GM10847 (cell line): Measurements from ENCODE around the gene CYTH1.

Experiments used
- POLR2A ChIP-seq: IDR thresholded peaks from 2 replicates; pipeline ENCODE4 v1.6.1; 2011; ENCODE audit not compliant: insufficient read length; ENCODE audit errors: extremely low read depth

CYTH1 gene

DNA sequence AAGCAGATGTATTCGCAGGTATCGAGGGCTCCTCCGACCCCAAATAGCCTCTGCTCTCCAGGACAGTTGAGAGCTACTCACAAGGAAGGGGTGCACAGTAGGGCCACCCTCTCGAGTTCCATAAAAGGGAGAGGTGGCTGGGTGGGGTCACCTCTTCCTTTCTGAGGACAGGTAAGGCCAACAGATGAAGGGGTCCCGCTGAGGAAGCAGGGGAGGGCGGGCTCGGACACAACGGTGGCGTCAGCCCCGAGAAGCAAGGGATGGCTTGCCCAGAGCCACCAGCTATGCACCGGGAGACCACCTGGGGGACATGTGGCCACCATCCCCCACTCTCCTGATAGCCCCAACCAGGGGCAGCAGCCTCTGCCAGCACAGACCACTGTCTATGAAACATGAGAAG is 15.1 kb upstream of the CYTH1 start:
- no peak for TF ChIP-seq POLR2A

- no peak for TF ChIP-seq POLR2A
These were observed 14.4 kb upstream of the CYTH1 start for GRCh38 chr17:78796517-78796900.

- TF ChIP-seq POLR2A = no peak
These were observed 13.9 kb upstream of the CYTH1 start for GRCh38 chr17:78795861-78796516.

DNA sequence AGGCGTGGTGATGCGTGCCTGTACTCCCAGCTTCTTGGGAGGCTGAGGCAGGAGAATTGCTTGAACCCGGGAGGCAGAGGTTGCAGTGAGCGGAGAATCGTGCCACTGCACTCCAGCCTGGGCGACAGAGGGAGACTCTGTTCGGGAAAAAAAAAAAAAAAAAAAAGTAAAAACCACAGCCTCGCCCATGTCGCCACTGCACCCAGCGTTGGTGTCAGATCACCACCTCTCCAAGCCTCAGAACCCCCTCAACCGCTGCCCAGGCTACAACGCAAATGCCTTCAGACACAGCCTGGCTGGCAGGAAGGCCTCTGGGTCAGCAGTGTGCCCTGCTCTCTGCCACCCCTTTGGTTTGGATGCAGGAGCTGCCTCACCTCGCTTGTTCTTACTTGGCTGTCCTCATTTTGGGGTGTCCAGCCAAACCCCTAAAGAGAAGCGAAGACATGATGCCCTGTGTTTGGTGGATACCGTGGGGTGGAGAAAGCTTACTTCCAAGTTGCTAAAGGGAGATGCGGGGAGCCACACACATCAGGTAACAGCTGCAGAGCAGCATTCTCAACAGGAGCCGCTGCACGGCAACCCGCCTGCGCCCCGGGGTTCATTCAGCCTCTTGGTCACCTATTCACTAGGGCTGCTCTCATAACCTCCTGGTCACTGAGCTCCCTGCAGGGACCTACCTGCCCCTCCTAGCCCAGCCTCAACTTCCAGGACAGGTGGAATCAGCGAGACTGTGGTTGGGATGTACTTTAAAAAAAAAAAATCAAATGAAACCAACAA is 13.0 kb upstream of the CYTH1 start:
- no peak for TF ChIP-seq POLR2A

GRCh38 chr17:78794399-78794798 is 12.3 kb upstream of the CYTH1 start:
- no peak for TF ChIP-seq POLR2A

DNA sequence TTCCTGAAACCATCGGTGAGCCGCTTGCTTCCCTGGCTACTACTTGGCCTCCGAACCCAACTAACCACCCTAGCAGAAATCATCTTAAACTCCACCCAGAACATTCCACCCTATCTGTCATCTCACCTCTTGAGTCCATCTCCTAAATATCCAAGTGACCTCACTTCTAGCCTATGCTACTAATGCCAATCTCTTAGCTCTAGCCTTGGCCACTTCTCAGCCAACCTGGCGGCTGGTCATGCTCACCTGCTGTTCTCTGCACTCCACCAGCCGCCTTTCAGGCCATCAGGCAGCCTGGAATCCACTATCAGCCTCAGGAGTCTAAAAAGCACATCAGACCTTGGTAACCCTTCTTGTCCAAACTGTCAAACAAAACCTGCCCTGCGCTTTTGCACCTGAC is 11.9 kb upstream of the CYTH1 start:
- TF ChIP-seq POLR2A = no peak

DNA sequence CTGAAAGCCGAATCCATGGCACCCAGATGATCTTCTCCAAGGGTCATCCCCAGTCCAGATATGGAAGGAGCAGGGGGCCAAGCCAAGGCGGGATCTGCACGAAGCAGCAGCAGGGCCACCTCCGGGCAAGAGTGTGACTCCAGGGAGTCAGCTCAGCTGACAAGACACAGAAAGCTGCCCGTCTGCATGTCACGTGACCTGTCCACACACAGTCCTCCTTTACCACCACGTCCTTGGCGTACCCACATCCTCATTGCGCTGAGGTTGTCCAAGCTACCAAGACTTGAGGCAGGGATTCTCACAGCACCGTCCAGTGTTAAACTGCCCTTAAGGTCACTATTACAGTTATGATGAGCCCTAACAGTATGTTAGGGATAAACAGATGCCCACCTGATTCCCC is 11.3 kb upstream of the CYTH1 start:
- no peak for TF ChIP-seq POLR2A

DNA sequence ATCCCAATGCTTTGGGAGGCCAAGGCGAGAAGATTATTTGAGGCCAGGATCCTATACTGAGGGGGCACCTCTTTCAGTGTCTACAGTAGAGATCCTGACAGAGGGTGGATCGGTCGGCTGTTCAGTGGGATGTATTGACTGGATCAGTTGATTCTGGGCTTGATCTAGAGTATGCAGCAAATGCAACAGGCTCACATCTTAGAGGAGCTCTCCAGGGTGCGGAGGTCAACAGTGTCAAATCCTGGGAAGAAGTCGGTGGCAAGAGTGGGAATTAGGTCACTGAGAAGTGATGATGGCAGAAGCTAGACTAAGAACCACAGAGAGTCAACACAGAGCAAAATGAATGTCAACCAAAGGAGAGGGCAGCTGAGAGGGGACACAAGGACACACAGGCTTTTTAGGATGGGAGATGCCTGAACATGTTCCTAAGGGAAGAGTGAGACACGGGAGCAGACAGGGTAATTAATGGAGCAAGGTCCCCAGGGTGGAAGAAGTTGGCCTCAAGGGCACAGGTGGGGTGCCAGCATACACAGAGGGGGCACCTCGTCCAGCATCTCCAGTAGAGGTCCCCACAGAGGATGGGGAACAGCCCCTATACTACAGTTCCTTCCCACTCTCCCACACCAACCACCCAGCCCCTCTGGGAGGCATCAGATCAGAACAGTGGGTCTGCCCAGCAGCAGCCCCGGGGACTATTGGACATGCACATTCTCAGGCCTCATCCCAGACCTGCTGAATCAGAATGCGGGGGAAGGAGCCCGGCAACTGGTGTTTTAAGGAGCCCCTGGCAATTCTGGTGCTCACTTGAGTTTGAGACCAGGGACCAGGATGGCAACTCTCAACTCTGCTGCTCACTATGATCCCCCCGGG is 10.0 kb upstream of the CYTH1 start:
- no peak for TF ChIP-seq POLR2A

DNA sequence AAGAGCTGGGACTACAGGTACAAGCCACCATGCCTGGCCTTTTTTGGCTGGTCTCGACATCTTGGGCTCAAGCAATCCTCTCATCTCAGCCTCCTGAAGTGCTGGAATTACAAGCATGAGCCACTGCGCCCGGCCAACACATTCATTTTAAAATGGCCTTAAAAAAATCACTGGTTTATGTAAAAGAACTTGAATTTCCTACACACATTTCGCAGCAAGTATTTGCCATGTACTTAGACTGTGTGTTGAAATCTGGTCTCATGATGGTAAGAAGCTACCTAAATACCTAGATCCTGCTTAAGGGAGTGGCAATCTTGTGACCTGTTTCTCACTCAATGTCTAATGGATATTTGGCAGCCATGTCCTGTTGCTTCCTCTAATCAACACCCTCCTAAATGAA is 8.5 kb upstream of the CYTH1 start:
- TF ChIP-seq POLR2A = no peak

GRCh38 chr17:78789663-78790181 is 7.6 kb upstream of the CYTH1 start:
- TF ChIP-seq POLR2A = no peak

DNA sequence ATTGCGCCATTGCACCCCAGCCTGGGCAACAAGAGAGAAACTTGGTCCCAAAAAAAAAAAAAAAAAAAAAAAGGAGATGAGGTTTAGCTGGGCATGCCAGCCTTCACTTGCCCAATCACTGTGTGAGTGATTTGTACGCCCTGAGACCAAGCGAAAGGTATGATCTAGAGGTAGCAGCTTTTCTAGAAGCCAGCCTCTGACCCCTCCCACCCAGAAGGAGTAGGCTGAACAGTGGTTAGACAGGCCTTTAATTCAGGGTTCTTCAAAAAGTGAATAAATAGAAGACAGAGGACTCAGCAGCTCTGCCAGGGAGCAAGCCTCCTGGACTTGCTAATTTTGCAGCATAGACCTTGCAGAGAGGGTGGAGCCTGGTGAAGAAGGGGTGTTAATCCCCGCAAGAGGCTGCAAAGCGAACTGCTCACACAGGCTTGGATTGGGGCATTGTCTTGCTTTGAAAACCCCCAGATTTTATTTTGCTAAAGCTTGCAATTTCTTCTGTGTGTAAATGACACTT is 7.1 kb upstream of the CYTH1 start:
- no peak for TF ChIP-seq POLR2A

GRCh38 chr17:78788451-78788850 is 6.4 kb upstream of the CYTH1 start:
- no peak for TF ChIP-seq POLR2A

GRCh38 chr17:78787444-78787843 is 5.4 kb upstream of the CYTH1 start:
- no peak for TF ChIP-seq POLR2A

DNA sequence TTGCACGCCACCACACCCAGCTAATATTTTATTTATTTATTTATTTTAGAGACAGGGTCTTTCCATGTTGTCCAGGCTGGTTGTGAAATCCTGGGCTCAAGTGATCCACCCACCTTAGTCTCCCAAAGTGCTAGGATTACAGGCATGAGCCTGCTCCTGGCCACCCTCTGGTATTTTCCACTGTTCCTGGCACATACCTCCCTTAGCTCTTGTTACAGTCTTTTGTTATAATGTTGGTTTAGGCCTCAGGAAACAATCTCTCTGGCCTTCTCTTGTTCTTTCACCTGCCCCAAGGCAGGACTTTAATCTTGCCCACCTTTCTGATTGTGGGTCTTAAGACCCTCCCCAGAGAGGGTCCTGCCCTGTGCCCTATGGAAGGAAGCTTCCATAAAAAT is 3.6 kb upstream of the CYTH1 start:
- TF ChIP-seq POLR2A = no peak

GRCh38 chr17:78785011-78785662 is 3.1 kb upstream of the CYTH1 start:
- no peak for TF ChIP-seq POLR2A

- no peak for TF ChIP-seq POLR2A
These were observed 2.3 kb upstream of the CYTH1 start for GRCh38 chr17:78784352-78784751.
